GM23338 (cell line): ENCODE measurements around the gene GPC6. TPM values are rescaled to one million over a fixed set of nuclear protein-coding genes. Genes with fewer than 3 reads are reported as not detected.

Experiments
- ATAC-seq: fragments of 200-7000 bp; cut with Tn5 transposase; 3 replicates; pipeline ENCODE4 v1.9.1; 2020
- DNase-seq: peaks from one replicate; pipeline ENCODE4 v3.0.0-alpha.2; 2015; ENCODE audit warnings: low spot score
- H2AFZ ChIP-seq: fragments of 200-600 bp; sonication (generic); 2 replicates; pipeline ENCODE4 v1.8.0; 2016; ENCODE audit warnings: antibody characterized with exemption, mild to moderate bottlenecking, moderate library complexity
- H3F3A ChIP-seq: fragments of 200-600 bp; sonication (generic); replicated peaks from 2 replicates; pipeline ENCODE4 v1.8.0; 2017; ENCODE audit warnings: antibody characterized with exemption, mixed run types, low read depth
- H3K27ac ChIP-seq: fragments of 200-600 bp; sonication (generic); 2 replicates; pipeline ENCODE4 v1.6.1; 2016; ENCODE audit warnings: low read depth
- H3K27me3 ChIP-seq: fragments of 200-600 bp; sonication (generic); 2 replicates; pipeline ENCODE4 v1.8.0; 2016; ENCODE audit warnings: mild to moderate bottlenecking, mixed run types, moderate library complexity; ENCODE audit not compliant: insufficient read depth
- H3K36me3 ChIP-seq: fragments of 200-600 bp; sonication (generic); 2 replicates; pipeline ENCODE4 v1.8.0; 2016; ENCODE audit warnings: mild to moderate bottlenecking; ENCODE audit not compliant: insufficient read depth
- H3K4me1 ChIP-seq: fragments of 200-600 bp; sonication (generic); 2 replicates; pipeline ENCODE4 v1.8.0; 2016; ENCODE audit warnings: mild to moderate bottlenecking, moderate library complexity; ENCODE audit not compliant: insufficient read depth
- H3K4me2 ChIP-seq: fragments of 200-600 bp; sonication (generic); 2 replicates; pipeline ENCODE4 v1.7.1; 2017; ENCODE audit warnings: mixed run types
- H3K4me3 ChIP-seq: fragments of 200-600 bp; sonication (generic); 2 replicates; pipeline ENCODE4 v1.6.1; 2016; ENCODE audit warnings: mixed run types
- H3K79me2 ChIP-seq: fragments of 200-600 bp; sonication (generic); replicated peaks from 2 replicates; pipeline ENCODE4 v1.8.0; 2017; ENCODE audit warnings: mild to moderate bottlenecking; ENCODE audit not compliant: insufficient read depth
- H3K9me2 ChIP-seq: fragments of 200-600 bp; sonication (generic); 2 replicates; pipeline ENCODE4 v1.8.0; 2017; ENCODE audit not compliant: insufficient read depth
- H4K20me1 ChIP-seq: fragments of 200-600 bp; sonication (generic); replicated peaks from 2 replicates; pipeline ENCODE4 v1.8.0; 2017; ENCODE audit warnings: mild to moderate bottlenecking; ENCODE audit not compliant: insufficient read depth
- H3K27ac Mint-ChIP-seq: 2 replicates; pipeline ENCODE4 v1.8.0; 2020; ENCODE audit warnings: inconsistent platforms, mild to moderate bottlenecking, moderate library complexity, mixed read lengths
- H3K27me3 Mint-ChIP-seq: 3 replicates; pipeline ENCODE4 v1.8.0; 2022; ENCODE audit warnings: low read depth, mild to moderate bottlenecking, moderate library complexity, mixed read lengths, inconsistent platforms; ENCODE audit not compliant: insufficient read depth, poor library complexity
- H3K36me3 Mint-ChIP-seq: 3 replicates; pipeline ENCODE4 v1.8.0; 2021; ENCODE audit warnings: low read depth, mild to moderate bottlenecking, inconsistent platforms, moderate library complexity, mixed read lengths
- H3K4me1 Mint-ChIP-seq: 3 replicates; pipeline ENCODE4 v1.8.0; 2020; ENCODE audit warnings: mild to moderate bottlenecking, inconsistent platforms, mixed read lengths
- H3K4me3 Mint-ChIP-seq: 3 replicates; pipeline ENCODE4 v1.8.0; 2021; ENCODE audit warnings: moderate library complexity, mild to moderate bottlenecking, inconsistent platforms, mixed read lengths
- H3K9me3 Mint-ChIP-seq: 3 replicates; pipeline ENCODE4 v1.8.0; 2020; ENCODE audit warnings: moderate library complexity, mild to moderate bottlenecking, inconsistent platforms, mixed read lengths
- CREB1 ChIP-seq: fragments of 250-450 bp; sonication (Bioruptor Pico); IDR thresholded peaks from 2 replicates; pipeline ENCODE4 v1.5.0; 2020; ENCODE audit warnings: low read depth, mild to moderate bottlenecking, moderate library complexity
- ETS1 ChIP-seq: IDR thresholded peaks from 2 replicates; pipeline ENCODE4 v1.6.1; 2016; ENCODE audit warnings: antibody characterized with exemption
- EZH2 ChIP-seq: fragments of 200-600 bp; sonication (generic); IDR thresholded peaks from one replicate; pipeline ENCODE4 v1.8.0; 2017; ENCODE audit warnings: antibody characterized with exemption, mild to moderate bottlenecking, low read depth; ENCODE audit not compliant: unreplicated experiment
- EZH2phosphoT487 ChIP-seq: fragments of 200-600 bp; sonication (generic); IDR thresholded peaks from one replicate; pipeline ENCODE4 v1.8.1; 2018; ENCODE audit warnings: antibody characterized with exemption; ENCODE audit not compliant: unreplicated experiment
- JUNB ChIP-seq: IDR thresholded peaks from one replicate; pipeline ENCODE4 v1.6.1; 2016; ENCODE audit warnings: antibody characterized with exemption; ENCODE audit not compliant: unreplicated experiment
- REST ChIP-seq: IDR thresholded peaks from one replicate; pipeline ENCODE4 v1.6.1; 2018; ENCODE audit warnings: antibody characterized with exemption; ENCODE audit not compliant: unreplicated experiment
- STAT1 ChIP-seq: IDR thresholded peaks from one replicate; pipeline ENCODE4 v1.6.1; 2016; ENCODE audit warnings: antibody characterized with exemption; ENCODE audit not compliant: unreplicated experiment
- ZNF114 ChIP-seq: fragments of 250-450 bp; sonication (Bioruptor Pico); IDR thresholded peaks from 2 replicates; pipeline ENCODE4 v1.5.0; 2020; ENCODE audit warnings: mild to moderate bottlenecking, moderate library complexity
- ZNF331 ChIP-seq: fragments of 250-450 bp; sonication (Bioruptor Pico); IDR thresholded peaks from 2 replicates; pipeline ENCODE4 v1.5.0; 2020; ENCODE audit warnings: low read depth, mild to moderate bottlenecking, moderate library complexity
- polyA plus RNA-seq: library from polyadenylated mRNA; unstranded; fragments of >200 nt; fragmentation: Nextera tagmentation; extraction: Ambion mirVana; gene quantifications from 2 replicates; pipeline ENCODE4 v1.2.1, GENCODE V29; 2016
- total RNA-seq: library from RNA; depleted of rRNA; stranded (reverse); fragments of >200 nt; shearing (Covaris generic); gene quantifications from 2 replicates; pipeline ENCODE4 v1.2.3, GENCODE V29; 2014

GPC6 gene
- total and polyA plus RNA-seq, 2 experiments from 2014 or later: 6.4 to 28.6 TPM

- Histone ChIP-seq H3K4me1 (no peaks in the 10 kb centered on the region), H2AFZ (no peak overlapping the region), H3F3A (no peaks in the 10 kb centered on the region), H3K4me2 (no peak overlapping the region), H3K9me2 (no peaks in the 10 kb centered on the region), H4K20me1 (no peaks in the 10 kb centered on the region), H3K79me2 (no peaks in the 10 kb centered on the region), H3K27me3 (no peaks in the 10 kb centered on the region), H3K27ac (no peak overlapping the region), H3K4me3 (no peak overlapping the region), H3K36me3 (no peaks in the 10 kb centered on the region)
- H3K36me3 Mint-ChIP-seq: no peaks in the 10 kb centered on the region
- no peak overlapping the region for H3K4me3 Mint-ChIP-seq
- no peak overlapping the region for H3K27ac Mint-ChIP-seq
- no peak for DNase-seq
- no peaks in the 10 kb centered on the region for H3K27me3 Mint-ChIP-seq
- H3K4me1 Mint-ChIP-seq: peaks cover 7% of the 10 kb centered on the region; the same call in 2 of the 3 replicates
- TF ChIP-seq EZH2phosphoT487: no peak
- no peak for TF ChIP-seq ETS1
- TF ChIP-seq ZNF114 (CRISPR knock-in tag): no peak
- no peak for TF ChIP-seq EZH2
- no peak for TF ChIP-seq ZNF331 (CRISPR knock-in tag)
- TF ChIP-seq REST: no peak
- TF ChIP-seq JUNB: no peak
- no peak for TF ChIP-seq CREB1 (CRISPR knock-in tag)
- H3K9me3 Mint-ChIP-seq: no peaks in the 10 kb centered on the region
- ATAC-seq: no peak
Observed at GRCh38 chr13:94061301-94061700, 834.7 kb downstream of the GPC6 start.

GRCh38 chr13:94063096-94063495, 836.5 kb downstream of the GPC6 start:
- Histone ChIP-seq H3K4me1 (no peaks in the 10 kb centered on the region), H3K27me3 (no peaks in the 10 kb centered on the region), H4K20me1 (no peaks in the 10 kb centered on the region), H3K4me3 (no peak overlapping the region), H2AFZ (no peak overlapping the region), H3K27ac (no peak overlapping the region), H3K4me2 (no peak overlapping the region), H3K9me2 (peaks cover 5% of the 10 kb centered on the region; the same call in 1 of the 2 replicates), H3K36me3 (no peaks in the 10 kb centered on the region), H3K79me2 (no peaks in the 10 kb centered on the region), H3F3A (no peaks in the 10 kb centered on the region)
- Mint-ChIP-seq H3K27me3 (no peaks in the 10 kb centered on the region), H3K36me3 (peaks cover 3% of the 10 kb centered on the region; the same call in 1 of the 3 replicates), H3K4me1 (peaks cover 7% of the 10 kb centered on the region; the same call in 2 of the 3 replicates), H3K27ac (no peak overlapping the region), H3K4me3 (no peak overlapping the region), H3K9me3 (peaks cover 3% of the 10 kb centered on the region; the same call in 2 of the 3 replicates)
- ATAC-seq (no peak), DNase-seq (no peak)
- no peak for TF ChIP-seq STAT1
- no peak for TF ChIP-seq ZNF114 (CRISPR knock-in tag)
